ENCODE data around the gene MYADM.
A peak's percentile ranks its signal among the peaks of the same experiment; 100 is the strongest.
"Not testable (repeated sequence)": the region's sequence is repeated elsewhere in the genome, so short reads cannot be mapped to it uniquely, and the experiment has no call there.

The MYADM gene

DNA sequence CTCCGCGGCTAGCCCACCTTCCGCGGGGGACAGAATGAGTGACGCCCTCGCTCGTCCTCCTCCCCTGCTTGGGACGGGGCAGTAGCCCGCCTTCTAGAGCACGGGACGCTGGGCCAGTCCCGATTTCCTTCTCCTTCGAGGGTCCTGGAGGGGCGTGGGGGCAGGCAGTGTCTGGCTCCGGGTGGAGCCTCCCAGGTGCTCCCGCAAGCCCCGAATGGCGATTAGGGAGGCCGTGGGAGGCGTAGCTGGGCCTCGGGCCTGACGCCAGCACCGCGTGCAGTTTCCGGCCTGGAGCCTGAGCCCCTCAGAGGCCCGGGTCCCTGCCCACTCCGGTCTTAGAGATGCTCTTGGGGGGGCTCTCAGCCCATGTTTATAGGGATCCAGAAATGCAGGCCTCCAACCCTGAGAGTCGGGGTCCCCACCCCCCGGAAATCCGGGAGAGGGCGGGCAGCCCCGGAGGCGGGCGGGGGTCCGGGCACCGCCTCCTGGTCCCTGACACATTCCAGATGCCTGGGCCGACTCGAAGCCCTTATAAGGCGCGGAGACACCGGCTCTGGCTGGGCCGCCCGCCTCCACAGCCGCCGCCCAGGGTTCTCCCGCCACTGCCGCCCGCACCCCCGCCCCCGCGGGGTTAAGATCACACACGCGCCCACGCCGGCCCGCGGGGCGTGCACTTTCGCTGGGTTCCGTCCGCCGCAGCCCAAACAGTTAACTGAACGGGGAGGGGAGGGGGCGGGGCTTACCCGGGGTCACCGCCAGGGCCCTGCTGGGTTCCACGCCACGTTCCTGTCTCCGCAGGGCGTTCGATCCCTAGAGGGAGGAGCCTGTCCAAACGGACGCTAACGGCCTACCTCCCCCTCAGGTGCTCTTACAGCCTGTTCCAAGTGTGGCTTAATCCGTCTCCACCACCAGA, 1.5 kb downstream of the MYADM start:
- DNase-seq, result peak; percentile 89

DNA sequence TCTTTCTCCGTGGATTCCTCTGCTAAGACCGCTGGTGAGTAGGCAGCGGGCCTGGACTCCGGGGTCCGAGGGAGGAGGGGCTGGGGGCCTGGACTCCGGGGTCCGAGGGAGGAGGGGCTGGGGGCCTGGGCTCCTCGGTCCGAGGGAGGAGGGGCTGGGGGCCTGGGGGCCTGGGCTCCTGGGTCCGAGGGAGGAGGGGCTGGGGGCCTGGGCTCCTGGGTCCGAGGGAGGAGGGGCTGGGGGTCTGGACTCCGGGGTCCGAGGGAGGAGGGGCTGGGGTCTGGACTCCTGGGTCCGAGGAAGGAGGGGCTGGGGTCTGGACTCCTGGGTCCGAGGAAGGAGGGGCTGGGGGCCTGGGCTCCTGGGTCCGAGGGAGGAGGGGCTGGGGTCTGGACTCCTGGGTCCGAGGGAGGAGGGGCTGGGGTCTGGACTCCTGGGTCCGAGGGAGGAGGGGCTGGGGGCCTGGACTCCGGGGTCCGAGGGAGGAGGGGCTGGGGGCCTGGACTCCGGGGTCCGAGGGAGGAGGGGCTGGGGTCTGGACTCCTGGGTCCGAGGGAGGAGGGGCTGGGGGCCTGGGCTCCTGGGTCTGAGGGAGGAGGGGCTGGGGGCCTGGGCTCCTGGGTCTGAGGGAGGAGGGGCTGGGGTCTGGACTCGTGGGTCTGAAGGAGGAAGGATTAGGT, 2.3 kb downstream of the MYADM start:
- not testable (repeated sequence) for DNase-seq

DNA sequence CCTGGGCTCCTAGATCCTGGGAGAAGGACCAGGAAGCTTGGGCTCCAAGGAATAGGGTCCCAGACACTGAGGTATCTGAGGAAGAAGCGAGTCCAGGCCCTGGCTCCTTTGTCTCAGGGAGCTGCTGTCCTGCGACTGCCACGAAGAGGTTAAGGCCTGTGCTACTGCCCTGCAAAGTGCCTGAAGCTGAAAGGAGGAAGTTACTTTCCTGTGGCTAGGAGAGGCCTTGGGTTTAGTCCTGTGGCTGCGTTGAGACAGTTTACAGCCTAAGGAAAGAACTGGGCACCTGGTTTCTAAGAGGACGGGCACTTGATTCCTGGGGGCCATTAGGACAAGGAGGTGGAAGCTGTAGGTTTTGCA, 2.8 kb downstream of the MYADM start:
- no peak for DNase-seq

DNA sequence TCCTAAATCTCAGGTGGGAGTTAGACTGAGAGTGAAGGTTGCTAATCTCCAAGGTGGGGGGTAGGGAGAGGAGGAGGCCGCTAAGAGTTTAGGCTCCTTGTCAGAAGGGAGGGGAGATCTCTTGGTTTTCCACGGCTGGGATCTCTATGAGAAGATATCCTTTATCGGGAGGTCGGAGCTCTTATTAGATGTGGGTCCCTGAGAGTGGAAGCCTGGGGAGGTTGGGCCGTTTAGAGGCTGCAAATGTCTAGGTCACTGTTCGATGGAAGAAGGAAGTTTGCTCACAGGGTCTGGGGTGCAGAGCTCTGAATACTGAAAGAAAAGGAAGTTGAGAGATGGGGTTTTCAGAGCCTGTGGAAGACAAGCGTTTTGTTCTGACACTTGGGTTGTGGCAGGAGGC, 3.8 kb downstream of the MYADM start:
- no peak for DNase-seq

DNA sequence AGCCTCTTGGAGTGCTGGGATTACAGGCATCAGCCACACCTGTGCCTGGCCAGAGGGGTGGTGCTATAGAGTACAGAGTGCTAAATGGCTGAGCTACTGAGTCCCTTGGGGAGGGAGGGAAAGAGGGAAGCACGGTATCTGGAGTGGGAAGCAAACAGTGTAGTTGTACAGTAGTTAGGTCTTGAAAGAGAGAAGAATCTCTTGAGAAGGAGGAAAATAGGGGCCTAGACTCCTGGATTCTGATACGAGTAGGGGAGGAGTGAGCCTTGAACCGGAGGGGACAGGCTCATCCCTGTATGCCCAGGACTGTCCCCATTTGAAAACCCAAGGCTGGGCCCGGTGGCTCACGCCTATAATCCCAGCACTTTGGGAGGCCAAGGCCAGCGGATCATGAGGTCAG, 5.1 kb downstream of the MYADM start:
- DNase-seq, result no peak

DNA sequence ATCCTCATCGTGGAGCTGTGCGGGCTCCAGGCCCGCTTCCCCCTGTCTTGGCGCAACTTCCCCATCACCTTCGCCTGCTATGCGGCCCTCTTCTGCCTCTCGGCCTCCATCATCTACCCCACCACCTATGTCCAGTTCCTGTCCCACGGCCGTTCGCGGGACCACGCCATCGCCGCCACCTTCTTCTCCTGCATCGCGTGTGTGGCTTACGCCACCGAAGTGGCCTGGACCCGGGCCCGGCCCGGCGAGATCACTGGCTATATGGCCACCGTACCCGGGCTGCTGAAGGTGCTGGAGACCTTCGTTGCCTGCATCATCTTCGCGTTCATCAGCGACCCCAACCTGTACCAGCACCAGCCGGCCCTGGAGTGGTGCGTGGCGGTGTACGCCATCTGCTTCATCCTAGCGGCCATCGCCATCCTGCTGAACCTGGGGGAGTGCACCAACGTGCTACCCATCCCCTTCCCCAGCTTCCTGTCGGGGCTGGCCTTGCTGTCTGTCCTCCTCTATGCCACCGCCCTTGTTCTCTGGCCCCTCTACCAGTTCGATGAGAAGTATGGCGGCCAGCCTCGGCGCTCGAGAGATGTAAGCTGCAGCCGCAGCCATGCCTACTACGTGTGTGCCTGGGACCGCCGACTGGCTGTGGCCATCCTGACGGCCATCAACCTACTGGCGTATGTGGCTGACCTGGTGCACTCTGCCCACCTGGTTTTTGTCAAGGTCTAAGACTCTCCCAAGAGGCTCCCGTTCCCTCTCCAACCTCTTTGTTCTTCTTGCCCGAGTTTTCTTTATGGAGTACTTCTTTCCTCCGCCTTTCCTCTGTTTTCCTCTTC, 6.3 kb downstream of the MYADM start:
- DNase-seq, result no peak

DNA sequence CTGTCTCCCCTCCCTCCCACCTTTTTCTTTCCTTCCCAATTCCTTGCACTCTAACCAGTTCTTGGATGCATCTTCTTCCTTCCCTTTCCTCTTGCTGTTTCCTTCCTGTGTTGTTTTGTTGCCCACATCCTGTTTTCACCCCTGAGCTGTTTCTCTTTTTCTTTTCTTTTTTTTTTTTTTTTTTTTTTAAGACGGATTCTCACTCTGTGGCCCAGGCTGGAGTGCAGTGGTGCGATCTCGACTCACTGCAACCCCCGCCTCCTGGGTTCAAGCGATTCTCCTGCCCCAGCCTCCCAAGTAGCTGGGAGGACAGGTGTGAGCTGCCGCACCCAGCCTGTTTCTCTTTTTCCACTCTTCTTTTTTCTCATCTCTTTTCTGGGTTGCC, 6.9 kb downstream of the MYADM start:
- DNase-seq, result no peak

DNA sequence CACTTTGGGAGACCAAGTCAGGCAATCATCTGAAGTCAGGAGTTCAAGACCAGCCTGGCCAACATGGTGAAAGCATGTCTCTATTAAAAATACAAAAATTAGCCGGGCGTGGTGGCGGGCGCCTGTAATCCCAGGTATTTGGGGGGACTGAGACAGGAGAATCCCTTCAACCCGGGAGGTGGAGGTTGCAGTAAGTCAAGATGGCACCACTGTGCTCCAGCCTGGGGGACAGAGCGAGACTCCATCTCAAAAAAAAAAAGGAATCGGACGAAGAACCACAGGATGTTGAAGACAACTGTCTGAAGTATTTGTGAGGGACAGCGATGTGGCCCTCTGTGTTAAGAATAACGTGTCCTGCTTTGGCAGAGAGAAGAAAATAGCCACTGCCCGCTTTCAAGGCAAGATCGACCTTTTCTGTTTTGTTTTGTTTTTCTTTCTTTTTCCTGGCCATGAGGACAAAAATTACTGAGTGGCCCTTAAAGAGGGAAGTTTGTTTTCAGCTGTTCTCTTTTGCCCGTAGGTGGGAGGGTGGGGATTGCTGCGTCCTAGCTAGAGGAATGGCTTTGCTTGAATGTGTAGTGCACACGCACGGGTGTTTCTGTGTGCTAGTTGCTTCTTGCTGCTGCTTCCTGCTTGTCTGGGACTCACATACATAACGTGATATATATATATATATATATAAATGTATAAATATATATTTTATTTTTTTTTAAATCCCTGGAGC, 8.1 kb downstream of the MYADM start:
- DNase-seq, result no peak

DNA sequence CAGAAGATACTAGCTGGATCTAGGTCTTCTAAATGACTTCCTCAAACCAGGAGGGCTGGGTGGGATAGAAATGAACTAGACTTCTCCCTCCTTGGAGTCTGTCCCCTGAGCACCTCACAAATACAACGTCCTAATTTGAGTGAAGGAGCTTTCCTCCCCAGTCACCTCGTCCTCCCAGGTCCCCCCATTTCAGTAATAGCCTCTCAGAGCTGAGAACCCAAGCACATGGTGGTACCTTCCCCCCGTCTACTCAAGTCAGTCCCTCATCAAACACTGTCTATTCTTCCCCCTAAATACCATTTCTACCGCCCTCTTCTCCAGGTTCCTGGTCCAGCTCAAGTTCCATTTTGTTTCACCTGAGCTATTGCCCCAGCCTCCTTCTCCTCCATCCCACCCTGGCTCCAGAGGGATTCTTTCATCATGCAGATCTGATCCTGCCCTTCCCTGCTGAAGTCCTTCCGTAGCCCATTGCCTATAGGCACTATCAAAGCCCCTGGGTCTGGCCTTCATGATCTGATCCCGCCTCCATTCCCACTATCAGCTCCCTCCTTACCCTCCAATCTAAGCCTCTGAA, 9.1 kb downstream of the MYADM start:
- DNase-seq, result no peak

DNA sequence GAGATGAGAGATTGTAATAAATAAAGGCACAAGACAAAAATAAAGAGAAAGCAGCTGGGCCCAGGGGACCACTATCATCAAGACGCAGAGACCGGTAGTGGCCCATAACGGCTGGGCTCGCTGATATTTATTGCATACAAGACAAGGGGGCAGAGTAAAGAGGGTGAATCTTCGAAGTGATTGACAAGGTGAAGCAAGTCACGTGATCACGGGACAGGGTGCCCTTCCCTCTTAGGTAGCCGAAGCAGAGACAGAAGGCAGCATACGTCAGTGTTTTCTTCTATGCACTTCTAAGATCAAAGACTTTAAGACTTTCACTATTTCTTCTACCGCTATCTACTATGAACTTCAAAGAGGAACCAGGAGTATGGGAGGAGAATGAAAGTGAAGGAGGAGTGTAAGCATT, 9.7 kb downstream of the MYADM start:
- no peak for DNase-seq

DNA sequence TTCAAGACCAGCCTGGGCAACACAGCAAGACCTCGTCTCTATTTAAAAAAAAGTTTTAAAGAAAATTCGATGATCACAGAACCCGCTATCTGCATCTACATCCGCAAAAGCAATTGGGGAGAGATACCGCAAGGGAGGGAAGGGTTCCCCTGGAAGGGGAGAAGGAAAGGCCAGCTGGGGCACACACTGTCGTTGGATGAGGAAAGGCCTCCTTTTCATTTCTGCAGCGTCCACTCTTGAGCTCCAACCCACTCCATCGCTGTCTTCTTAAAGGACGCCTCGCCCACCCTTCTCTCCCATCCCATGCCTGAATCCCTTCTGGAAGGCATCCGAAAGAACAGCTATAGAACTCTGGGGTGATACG, 11.1 kb downstream of the MYADM start:
- DNase-seq, result no peak

DNA sequence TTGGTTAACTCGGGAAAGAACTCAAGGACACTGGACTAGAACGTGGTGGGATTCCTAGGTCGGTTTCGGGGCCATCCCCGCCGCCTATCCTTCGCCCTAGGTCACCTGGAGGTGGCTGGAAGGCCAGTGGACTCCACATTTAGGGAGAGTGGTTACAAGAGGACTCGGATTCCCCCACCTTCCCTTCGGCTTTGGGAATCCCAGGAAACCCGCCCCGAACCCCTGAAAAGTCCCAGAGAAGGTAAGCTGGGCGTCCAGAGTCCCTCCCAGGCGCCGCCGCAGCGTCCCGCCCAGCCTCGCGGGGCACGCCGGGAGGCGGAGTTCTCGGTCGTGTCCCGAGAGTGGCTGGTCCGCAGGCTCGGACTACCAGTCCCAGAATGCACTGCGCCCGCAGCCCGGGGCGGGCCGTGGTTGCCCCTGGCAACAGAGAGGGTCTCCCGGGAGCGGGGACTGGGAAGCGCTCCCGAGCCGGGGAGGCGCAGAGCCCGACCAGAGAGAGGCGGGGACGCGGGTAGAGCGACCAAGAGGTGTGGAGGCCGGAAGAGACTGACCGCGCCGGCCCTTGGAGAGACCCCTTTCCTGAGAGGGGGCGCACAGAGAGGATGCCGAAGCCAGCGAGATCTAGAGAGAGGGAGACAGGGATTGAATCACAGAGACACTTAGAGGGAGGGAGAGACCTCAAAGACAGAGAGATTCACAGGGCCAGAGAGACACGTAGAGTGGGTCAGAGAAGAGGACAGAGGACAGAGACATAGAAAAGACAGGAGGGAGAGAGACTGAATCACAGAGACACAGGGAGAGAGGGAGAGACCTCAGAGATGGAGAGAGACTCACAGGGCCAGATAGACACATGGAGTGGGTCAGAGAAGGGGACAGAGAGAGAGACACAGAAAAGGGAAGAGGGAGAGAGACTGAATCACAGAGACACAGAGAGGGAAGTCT, 11.7 kb downstream of the MYADM start:
- DNase-seq, result peak; percentile 92

DNA sequence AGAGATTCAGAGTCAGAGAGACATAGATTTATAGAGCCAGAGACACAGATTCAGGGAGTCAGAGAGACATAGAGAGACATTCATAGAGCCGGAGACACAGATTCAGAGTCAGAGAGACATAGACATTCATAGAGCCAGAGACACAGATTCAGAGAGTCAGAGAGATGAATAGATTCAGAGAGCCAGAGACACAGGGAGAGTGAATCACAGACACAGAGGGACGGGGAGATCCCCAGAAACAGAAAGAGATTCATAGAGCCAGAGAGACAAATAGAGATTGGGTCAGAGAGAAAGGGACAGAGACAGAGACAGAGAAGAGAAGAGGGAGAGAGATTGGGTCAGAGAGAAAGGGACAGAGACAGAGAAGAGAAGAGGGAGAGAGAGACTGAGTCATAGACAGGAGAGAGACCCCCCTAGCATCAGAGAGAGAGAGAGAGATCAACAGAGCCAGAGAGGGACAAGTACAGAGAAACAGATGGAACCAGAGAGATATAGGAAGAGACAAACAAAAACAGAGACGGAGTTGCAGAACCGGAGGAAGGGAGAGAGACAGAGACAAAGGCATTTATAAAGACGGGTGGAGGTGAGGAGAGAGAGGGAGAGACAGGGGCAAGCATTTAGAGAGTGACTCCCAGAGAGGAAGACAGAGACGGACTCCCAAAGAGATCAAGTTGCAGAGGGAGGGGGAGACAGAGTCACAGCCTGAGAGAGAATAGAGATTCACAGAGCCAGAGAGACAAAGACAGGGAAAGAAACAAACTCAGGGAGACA, 13.2 kb downstream of the MYADM start:
- DNase-seq, result no peak

DNA sequence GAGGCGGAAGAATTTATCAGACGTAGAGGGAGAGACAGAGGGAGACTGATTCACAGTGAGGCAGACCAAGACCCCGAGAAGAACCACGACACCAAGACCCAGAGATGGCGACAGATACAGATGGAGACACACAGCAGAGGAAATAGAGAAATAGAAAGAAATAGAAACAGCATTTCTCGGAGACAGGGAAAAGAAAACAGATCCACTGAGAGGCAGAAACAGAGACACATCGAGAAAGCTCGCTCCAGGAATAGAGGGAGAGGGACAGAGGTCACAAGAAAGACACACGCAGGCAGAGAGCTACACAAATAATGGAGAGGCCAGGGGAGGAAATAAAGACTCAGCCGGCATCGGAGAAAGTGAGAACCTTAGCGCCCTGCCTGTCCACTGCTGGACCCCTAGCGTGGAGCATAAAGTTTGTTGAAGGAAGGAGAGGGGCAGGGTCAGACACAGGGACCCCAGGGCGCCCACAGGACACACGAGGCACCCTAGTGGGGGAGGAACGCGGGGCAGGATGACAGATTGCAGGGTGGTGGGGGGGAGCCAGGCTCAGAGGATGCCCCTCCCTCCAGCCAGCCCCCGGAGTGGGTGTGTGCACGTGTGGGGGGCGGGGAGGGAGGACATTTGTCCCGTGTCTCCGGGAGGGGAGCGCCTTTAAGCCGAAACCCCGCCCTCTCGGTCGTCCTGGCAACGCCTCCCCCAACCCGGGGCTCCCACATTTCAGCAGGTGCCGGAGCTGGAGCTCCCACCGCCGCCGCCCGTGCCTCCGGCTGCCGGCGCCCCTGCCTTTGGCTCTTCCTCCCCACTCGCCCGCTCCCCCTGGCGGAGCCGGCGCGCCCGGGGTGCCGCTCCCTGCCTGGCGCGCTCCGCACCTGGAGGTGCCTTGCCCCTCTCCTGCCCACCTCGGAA, 14.1 kb downstream of the MYADM start, which contains the start of gene PRKCG:
Gene PRKCG, plus strand, starts transcription at position 716 of the 909 bp plus-strand sequence. CDS start 298 bp downstream, outside the sequence.
- no peak for DNase-seq

DNA sequence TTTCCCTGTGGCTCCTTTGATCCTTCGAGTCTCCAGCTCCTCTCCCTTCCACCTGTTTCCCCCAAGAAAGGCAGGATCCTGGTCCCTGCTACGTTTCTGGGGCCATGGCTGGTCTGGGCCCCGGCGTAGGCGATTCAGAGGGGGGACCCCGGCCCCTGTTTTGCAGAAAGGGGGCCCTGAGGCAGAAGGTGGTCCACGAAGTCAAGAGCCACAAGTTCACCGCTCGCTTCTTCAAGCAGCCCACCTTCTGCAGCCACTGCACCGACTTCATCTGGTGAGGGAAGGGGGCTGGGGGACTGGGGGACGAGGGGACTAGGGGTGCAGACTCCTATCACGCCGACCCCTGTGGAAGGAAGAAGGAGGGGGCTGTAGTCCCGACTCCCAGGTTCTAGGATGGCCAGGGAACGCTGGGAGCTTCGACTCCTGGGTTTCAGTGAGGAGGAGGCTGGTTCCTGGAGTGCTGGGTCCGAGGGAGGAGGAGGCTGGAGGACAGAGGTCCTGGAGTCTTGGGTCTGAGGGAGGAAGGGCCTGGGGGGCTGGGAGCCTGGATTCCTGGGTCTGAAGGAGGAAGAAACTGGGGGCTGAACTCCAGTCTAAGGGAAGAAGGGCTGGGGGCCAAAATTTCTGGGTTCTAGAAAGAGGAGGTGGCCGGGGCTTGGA, 14.8 kb downstream of the MYADM start:
- DNase-seq, result no peak

DNA sequence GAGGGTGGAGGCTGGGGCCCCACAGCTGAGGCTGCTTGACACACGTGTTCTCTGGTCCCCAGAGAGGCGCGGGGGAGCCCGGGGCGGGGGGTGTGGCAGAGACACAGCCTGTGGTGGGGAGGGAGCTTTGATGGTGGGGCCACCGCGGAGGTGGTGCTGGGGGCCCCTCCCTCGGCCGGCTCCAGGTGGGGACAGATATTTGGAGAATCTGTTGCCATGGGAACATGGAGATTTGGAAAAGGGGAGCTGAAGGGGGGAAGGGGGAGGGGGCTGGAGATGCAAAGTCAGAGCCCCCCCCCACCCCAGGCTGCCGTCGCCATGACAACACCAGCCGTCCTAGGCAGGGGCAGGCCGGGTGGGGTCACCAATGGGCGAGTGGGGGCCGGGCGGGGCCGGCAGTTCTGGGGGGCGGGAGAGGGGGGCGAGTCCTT, 15.6 kb downstream of the MYADM start:
- no peak for DNase-seq

DNA sequence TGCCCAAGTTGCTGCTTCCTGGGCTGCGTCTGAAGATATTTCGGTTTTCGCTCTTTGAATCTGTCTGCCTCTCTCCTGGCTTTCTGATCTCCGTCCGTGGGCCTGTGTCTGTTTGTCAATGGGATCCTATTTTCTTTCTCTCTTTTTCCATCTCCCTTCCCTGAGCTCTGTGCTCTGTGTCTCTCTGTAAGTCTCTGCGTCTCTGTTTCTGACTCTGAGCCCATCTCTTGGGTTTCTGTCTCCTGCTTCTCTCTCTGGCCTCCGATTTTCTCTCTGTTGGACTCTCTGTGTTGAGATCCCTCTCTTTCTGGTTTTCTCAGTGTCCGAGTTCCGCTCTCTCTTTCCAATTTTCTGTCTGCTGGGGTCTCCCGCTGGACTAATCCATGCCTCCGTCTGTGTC, 16.1 kb downstream of the MYADM start:
- no peak for DNase-seq

DNA sequence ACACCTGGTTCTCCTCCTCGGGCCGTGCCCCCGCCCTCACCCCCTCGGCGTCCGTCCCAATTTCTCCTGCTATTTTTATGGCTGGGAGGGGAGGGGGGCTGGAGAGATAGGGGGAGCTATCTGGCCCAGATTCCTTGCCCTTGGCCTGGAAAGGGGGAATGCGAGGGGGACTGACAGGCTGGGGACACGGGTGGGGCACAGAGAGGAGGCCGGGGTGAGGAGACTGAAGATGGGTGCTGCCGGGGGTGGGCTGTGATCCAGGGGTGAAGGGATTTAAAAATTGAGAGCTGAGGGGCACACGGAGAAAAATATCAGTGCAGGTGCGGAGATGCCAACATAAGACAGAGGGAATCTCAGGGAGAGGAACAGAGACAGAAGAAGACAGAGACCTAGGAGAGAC, 16.6 kb downstream of the MYADM start:
- DNase-seq, result no peak

DNA sequence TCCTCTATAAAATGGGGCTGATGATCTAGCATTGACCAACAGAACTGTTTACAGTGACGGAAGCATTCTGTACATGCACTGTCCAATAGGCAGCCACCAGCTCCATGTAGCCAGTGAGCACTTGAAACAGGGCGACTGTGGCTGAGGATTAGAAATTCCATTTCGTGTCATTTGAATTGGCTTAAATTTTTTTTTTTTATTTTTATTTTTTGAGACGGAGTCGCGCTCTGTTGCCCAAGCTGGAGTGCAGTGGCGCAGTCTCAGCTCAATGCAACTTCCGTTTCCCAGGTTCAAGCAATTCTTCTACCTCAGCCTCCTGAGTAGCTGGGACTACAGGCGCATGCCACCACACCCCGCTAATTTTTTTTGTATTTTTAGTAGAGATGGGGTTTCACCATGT, 17.4 kb downstream of the MYADM start:
- no peak for DNase-seq
